Mesendoderm (in vitro differentiated cells): ENCODE measurements around the gene SPEM2.

Source experiments
- DNase-seq: peaks from one replicate; pipeline ENCODE4 v3.0.0; 2013
- H2AK5ac ChIP-seq: 2 replicates; pipeline ENCODE4 v1.6.1; 2013; ENCODE audit warnings: low read length, inconsistent platforms
- H2BK120ac ChIP-seq: 2 replicates; pipeline ENCODE4 v1.6.1; 2013; ENCODE audit warnings: low read depth, mild to moderate bottlenecking, low read length, moderate library complexity, mixed read lengths
- H2BK15ac ChIP-seq: replicated peaks from 2 replicates; pipeline ENCODE4 v1.6.1; 2013; ENCODE audit warnings: low read depth, mild to moderate bottlenecking, moderate library complexity
- H2BK5ac ChIP-seq: 2 replicates; pipeline ENCODE4 v1.6.1; 2013; ENCODE audit warnings: low read length, inconsistent platforms
- H3K18ac ChIP-seq: 2 replicates; pipeline ENCODE4 v1.6.1; 2013; ENCODE audit warnings: mild to moderate bottlenecking, low read length, mixed read lengths
- H3K23ac ChIP-seq: one replicate; pipeline ENCODE4 v1.6.1; 2013; ENCODE audit warnings: low read length
- H3K27ac ChIP-seq: 2 replicates; pipeline ENCODE4 v1.5.1; 2013; ENCODE audit warnings: low read depth, mild to moderate bottlenecking, inconsistent platforms, low read length, moderate library complexity
- H3K27me3 ChIP-seq: 2 replicates; pipeline ENCODE4 v1.6.1; 2013; ENCODE audit warnings: low read length, control low read depth, mild to moderate bottlenecking, inconsistent platforms; ENCODE audit not compliant: insufficient read depth, poor library complexity
- H3K36me3 ChIP-seq: 2 replicates; pipeline ENCODE4 v1.6.1; 2013; ENCODE audit warnings: low read length, inconsistent platforms; ENCODE audit not compliant: control insufficient read depth, insufficient read depth
- H3K4ac ChIP-seq: one replicate; pipeline ENCODE4 v1.6.1; 2013; ENCODE audit warnings: low read depth, mild to moderate bottlenecking, low read length, moderate library complexity
- H3K4me1 ChIP-seq: 2 replicates; pipeline ENCODE4 v1.6.1; 2013; ENCODE audit warnings: low read depth, low read length, inconsistent platforms; ENCODE audit not compliant: control insufficient read depth
- H3K4me2 ChIP-seq: 2 replicates; pipeline ENCODE4 v1.6.1; 2013; ENCODE audit warnings: low read length
- H3K4me3 ChIP-seq: 2 replicates; pipeline ENCODE4 v1.5.1; 2013; ENCODE audit warnings: mild to moderate bottlenecking, low read length
- H3K56ac ChIP-seq: one replicate; pipeline ENCODE4 v1.6.1; 2013; ENCODE audit warnings: low read length
- H3K79me1 ChIP-seq: 2 replicates; pipeline ENCODE4 v1.6.1; 2013; ENCODE audit warnings: low read length, inconsistent platforms
- H3K79me2 ChIP-seq: 2 replicates; pipeline ENCODE4 v1.6.1; 2013; ENCODE audit warnings: mild to moderate bottlenecking, low read length; ENCODE audit not compliant: control insufficient read depth, insufficient read depth
- H3K9ac ChIP-seq: 2 replicates; pipeline ENCODE4 v1.6.1; 2013; ENCODE audit warnings: low read length, inconsistent platforms
- H4K5ac ChIP-seq: one replicate; pipeline ENCODE4 v1.6.1; 2013; ENCODE audit warnings: low read length
- H4K8ac ChIP-seq: one replicate; pipeline ENCODE4 v1.6.1; 2013; ENCODE audit warnings: low read depth, mild to moderate bottlenecking, control low read depth, low read length, moderate library complexity
- WGBS: extraction: QIAGEN DNeasy Blood & Tissue Kit; methylation state at CpG from one replicate; pipeline ENCODE4 v1.1.7; 2013; ENCODE audit warnings: low lambda C conversion rate, missing lambda C conversion rate; ENCODE audit not compliant: insufficient coverage; ENCODE audit errors: extremely low coverage; 5-methylcytosine and 5-hydroxymethylcytosine counted together

SPEM2 gene

GRCh38 chr17:7398612-7399011 is 26.8 kb upstream of the SPEM2 start:
- no peak overlapping the region for H3K4me3 ChIP-seq
- H2AK5ac ChIP-seq, result no peak overlapping the region
- H3K4me2 ChIP-seq, result no peak overlapping the region
- no peak overlapping the region for H2BK15ac ChIP-seq
- H3K79me2 ChIP-seq, result no peaks in the 10 kb centered on the region
- no peak overlapping the region for H2BK120ac ChIP-seq
- no peak overlapping the region for H3K18ac ChIP-seq
- no peak overlapping the region for H4K8ac ChIP-seq
- H3K4me1 ChIP-seq, result peaks cover 2% of the 10 kb centered on the region
- H4K5ac ChIP-seq, result no peak overlapping the region
- H3K56ac ChIP-seq, result no peak overlapping the region
- H3K36me3 ChIP-seq, result no peaks in the 10 kb centered on the region
- no peak overlapping the region for H3K9ac ChIP-seq
- no peak overlapping the region for H3K4ac ChIP-seq
- H3K27ac ChIP-seq, result no peak overlapping the region
- no peaks in the 10 kb centered on the region for H3K79me1 ChIP-seq
- WGBS, result no CpG with 5 or more reads among the region's 2 CpGs
- H3K23ac ChIP-seq, result no peak overlapping the region
- no peak overlapping the region for H2BK5ac ChIP-seq
- no peaks in the 10 kb centered on the region for H3K27me3 ChIP-seq
- no peak for DNase-seq

GRCh38 chr17:7403043-7403726 is 22.2 kb upstream of the SPEM2 start:
- Histone ChIP-seq H3K4me1 (peaks cover 9% of the 10 kb centered on the region), H3K36me3 (no peaks in the 10 kb centered on the region), H3K23ac (no peak overlapping the region), H2AK5ac (no peak overlapping the region), H4K5ac (no peak overlapping the region), H2BK5ac (no peak overlapping the region), H3K4me2 (peak overlapping the region; percentile 19), H3K4ac (peak overlapping the region; percentile 4), H3K56ac (peak overlapping the region; percentile 75), H2BK120ac (no peak overlapping the region), H4K8ac (no peak overlapping the region), H3K4me3 (peak overlapping the region; percentile 38), H3K18ac (peak overlapping the region; percentile 91), H2BK15ac (no peak overlapping the region), H3K27me3 (no peaks in the 10 kb centered on the region), H3K9ac (peak overlapping the region; percentile 91), H3K79me1 (no peaks in the 10 kb centered on the region), H3K27ac (peak overlapping the region; percentile 0), H3K79me2 (no peaks in the 10 kb centered on the region)
- peak; percentile 61 for DNase-seq
- no CpG with 5 or more reads among the region's 16 CpGs for WGBS

- no peak overlapping the region for H2BK120ac ChIP-seq
- H3K4me3 ChIP-seq, result peak overlapping the region; percentile 70
- no peaks in the 10 kb centered on the region for H3K27me3 ChIP-seq
- no peaks in the 10 kb centered on the region for H3K79me1 ChIP-seq
- peak overlapping the region; percentile 4 for H3K4ac ChIP-seq
- H3K23ac ChIP-seq, result no peak overlapping the region
- no peak overlapping the region for H4K8ac ChIP-seq
- no peaks in the 10 kb centered on the region for H3K36me3 ChIP-seq
- H3K4me2 ChIP-seq, result peak overlapping the region; percentile 35
- DNase-seq, result no peak
- peak overlapping the region; percentile 91 for H3K18ac ChIP-seq
- H2BK5ac ChIP-seq, result peak overlapping the region; percentile 64
- peak overlapping the region; percentile 92 for H3K27ac ChIP-seq
- no CpG with 5 or more reads among the region's 13 CpGs for WGBS
- no peak overlapping the region for H2BK15ac ChIP-seq
- peak overlapping the region; percentile 91 for H3K9ac ChIP-seq
- no peak overlapping the region for H4K5ac ChIP-seq
- peaks cover 9% of the 10 kb centered on the region for H3K4me1 ChIP-seq
- peak overlapping the region; percentile 96 for H3K56ac ChIP-seq
- no peak overlapping the region for H2AK5ac ChIP-seq
- no peaks in the 10 kb centered on the region for H3K79me2 ChIP-seq
Measured at GRCh38 chr17:7403727-7403976, 21.8 kb upstream of the SPEM2 start.

- Histone ChIP-seq H3K56ac (peak within 1 kb of the TSS; percentile 96), H3K23ac (no peak within 1 kb of the TSS), H2BK120ac (peak within 1 kb of the TSS; percentile 31), H4K5ac (no peak within 1 kb of the TSS), H3K4me2 (peak within 1 kb of the TSS; percentile 35), H3K79me1 (no peaks in the 10 kb centered on the region), H3K18ac (peak within 1 kb of the TSS; percentile 91), H2BK5ac (peak within 1 kb of the TSS; percentile 64), H4K8ac (no peak within 1 kb of the TSS), H3K4ac (peak within 1 kb of the TSS; percentile 93), H3K36me3 (no peaks in the 10 kb centered on the region), H3K4me1 (peaks cover 9% of the 10 kb centered on the region), H3K4me3 (peak within 1 kb of the TSS; percentile 90), H2AK5ac (no peak within 1 kb of the TSS), H2BK15ac (no peak within 1 kb of the TSS), H3K9ac (peak within 1 kb of the TSS; percentile 93), H3K79me2 (no peaks in the 10 kb centered on the region), H3K27me3 (no peaks in the 10 kb centered on the region), H3K27ac (peak within 1 kb of the TSS; percentile 92)
- no CpG with 5 or more reads among the region's 49 CpGs for WGBS
- DNase-seq, result peak; percentile 100
Measured at GRCh38 chr17:7403977-7404736, 21.3 kb upstream of the SPEM2 start, which contains the start of gene TMEM256. TSS of gene TMEM256 (minus strand) at chr17:7404097. CDS start at chr17:7404084, 13 bp downstream.

GRCh38 chr17:7404737-7405349 is 20.6 kb upstream of the SPEM2 start:
- H3K27ac ChIP-seq, result peak overlapping the region; percentile 46
- no CpG with 5 or more reads among the region's 65 CpGs for WGBS
- no peak overlapping the region for H2BK5ac ChIP-seq
- no peak overlapping the region for H4K8ac ChIP-seq
- H3K23ac ChIP-seq, result peak overlapping the region; percentile 66
- no peak overlapping the region for H2BK15ac ChIP-seq
- no peak overlapping the region for H2AK5ac ChIP-seq
- no peaks in the 10 kb centered on the region for H3K79me2 ChIP-seq
- H4K5ac ChIP-seq, result no peak overlapping the region
- peak overlapping the region; percentile 93 for H3K4ac ChIP-seq
- H3K36me3 ChIP-seq, result no peaks in the 10 kb centered on the region
- peak overlapping the region; percentile 97 for H3K4me2 ChIP-seq
- H3K9ac ChIP-seq, result peak overlapping the region; percentile 93
- H3K18ac ChIP-seq, result peak overlapping the region; percentile 89
- no peaks in the 10 kb centered on the region for H3K27me3 ChIP-seq
- DNase-seq, result peak; percentile 76
- H2BK120ac ChIP-seq, result peak overlapping the region; percentile 52
- no peaks in the 10 kb centered on the region for H3K79me1 ChIP-seq
- peak overlapping the region; percentile 92 for H3K56ac ChIP-seq
- peaks cover 9% of the 10 kb centered on the region for H3K4me1 ChIP-seq
- H3K4me3 ChIP-seq, result peak overlapping the region; percentile 90
